Muscle layer of colon (tissue), 2 donors: ENCODE results near the gene SULF2.
"Not testable (repeated sequence)": the region's sequence is repeated elsewhere in the genome, so short reads cannot be mapped to it uniquely, and the experiment has no call there.

Source experiments
- H3K27ac ChIP-seq: one replicate; pipeline ENCODE4 v1.7.0; 2013; ENCODE audit warnings: low read depth, mild to moderate bottlenecking, low read length, moderate library complexity
- H3K27me3 ChIP-seq, 2 donors: one replicate each; pipeline ENCODE4 v1.7.0; 2013; ENCODE audit warnings: low read length in 2 of 2, mild to moderate bottlenecking in 2 of 2; ENCODE audit not compliant: insufficient read depth in 2 of 2, control insufficient read depth in 1 of 2
- H3K36me3 ChIP-seq: one replicate; pipeline ENCODE4 v1.7.0; 2013; ENCODE audit warnings: mild to moderate bottlenecking, low read length; ENCODE audit not compliant: insufficient read depth
- H3K4me1 ChIP-seq: one replicate; pipeline ENCODE4 v1.7.0; 2013; ENCODE audit warnings: mild to moderate bottlenecking, low read length; ENCODE audit not compliant: insufficient read depth
- H3K4me3 ChIP-seq, 2 donors: one replicate each; pipeline ENCODE4 v1.7.0; 2013; ENCODE audit warnings: low read length in 2 of 2, low read depth in 1 of 2, mild to moderate bottlenecking in 1 of 2, moderate library complexity in 1 of 2
- H3K9ac ChIP-seq: one replicate; pipeline ENCODE4 v1.7.0; 2013; ENCODE audit warnings: low read length
- H3K9me3 ChIP-seq: one replicate; pipeline ENCODE4 v1.7.0; 2013; ENCODE audit warnings: mild to moderate bottlenecking, low read length
- donor health status: abdominal sarcoma.
- donor health status: Adenocarcinoma of cecum.

The SULF2 gene

DNA sequence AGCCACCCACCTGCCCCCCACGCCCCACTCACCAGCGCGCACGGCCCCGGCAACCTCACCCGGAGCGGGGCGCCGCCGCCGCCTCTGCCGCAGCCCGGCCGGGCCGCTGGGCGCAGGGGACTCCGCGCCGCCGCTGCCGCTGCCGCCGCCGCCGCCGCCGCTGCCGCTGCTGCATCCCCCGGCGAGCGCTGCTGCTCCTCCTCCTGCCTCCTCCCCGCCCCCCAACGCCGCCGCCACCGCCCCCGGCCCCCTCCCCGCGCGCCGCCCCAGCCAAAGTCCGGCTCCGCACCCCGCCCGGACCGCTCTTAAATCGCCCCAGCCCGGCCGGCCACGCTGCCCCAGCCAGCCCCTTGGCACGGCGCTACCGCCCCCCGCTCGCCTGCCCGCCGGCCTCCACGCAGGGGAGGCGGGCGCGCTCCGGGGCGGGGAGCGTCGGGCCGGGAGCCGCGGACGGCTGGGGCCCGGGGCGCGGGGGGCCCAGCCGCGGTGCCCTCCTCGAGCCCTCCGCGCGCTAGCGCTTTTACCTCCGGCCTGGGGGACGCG, at the start of gene SULF2:
TSS of gene SULF2 (minus strand) at position 171 of the 543 bp plus-strand sequence. CDS start 28,118 bp downstream, outside the sequence.
- peaks cover 24% of the 10 kb centered on the region for H3K4me1 ChIP-seq
- peak within 1 kb of the TSS; percentile 83 for H3K27ac ChIP-seq

DNA sequence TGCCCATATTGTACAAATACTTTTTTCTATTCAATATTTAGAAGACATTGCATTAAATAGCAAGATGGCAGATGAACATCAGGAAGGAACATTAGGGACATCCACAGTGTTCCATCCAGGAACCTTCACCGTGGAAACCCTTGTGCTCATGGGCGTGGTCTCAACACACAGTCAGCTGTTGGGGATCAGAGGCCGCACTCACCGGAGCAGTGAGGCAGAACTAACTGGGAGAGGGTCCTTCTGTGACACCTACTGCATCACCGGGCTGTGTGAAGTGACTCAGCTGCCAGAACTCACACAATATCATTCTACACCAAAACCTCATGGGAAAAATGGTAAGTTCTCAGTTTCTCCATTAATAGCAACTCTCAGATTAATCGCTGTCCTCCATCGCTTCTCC, 46.4 kb upstream of the SULF2 start:
- H3K9me3 ChIP-seq, H3K9ac ChIP-seq, H3K4me1 ChIP-seq, H3K4me3 ChIP-seq, H3K27ac ChIP-seq, H3K27me3 ChIP-seq, H3K36me3 ChIP-seq: not testable (repeated sequence)

More for the DNA sequence above, at the start of gene SULF2:
- no peaks in the 10 kb centered on the region for H3K27me3 ChIP-seq
- H3K4me3 ChIP-seq = peak within 1 kb of the TSS; percentile 58 to 67
- H3K9ac ChIP-seq = peak within 1 kb of the TSS; percentile 35
- no peaks in the 10 kb centered on the region for H3K9me3 ChIP-seq
- no peaks in the 10 kb centered on the region for H3K36me3 ChIP-seq

DNA sequence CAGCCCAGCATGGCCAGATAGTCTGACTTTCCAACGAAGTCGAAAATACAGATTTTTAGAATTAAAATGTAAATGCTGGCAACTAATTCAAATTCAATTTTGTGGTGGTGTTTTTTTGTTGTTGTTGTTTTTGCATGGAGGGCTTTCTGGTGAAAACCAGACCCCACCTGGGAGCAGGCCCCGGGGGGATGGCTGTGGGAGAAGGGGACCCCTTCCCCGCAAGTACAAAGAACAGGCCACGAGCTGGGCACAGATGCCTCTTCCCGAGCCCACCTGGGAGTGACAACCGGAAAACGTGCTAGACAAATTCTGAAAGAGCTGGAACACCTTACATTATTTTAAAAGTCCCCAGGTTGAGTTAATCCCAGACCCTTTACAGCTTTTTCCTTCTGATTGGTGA, 41.4 kb upstream of the SULF2 start:
- not testable (repeated sequence) for H3K9me3 ChIP-seq, H3K27me3 ChIP-seq, H3K36me3 ChIP-seq, H3K4me1 ChIP-seq, H3K9ac ChIP-seq, H3K4me3 ChIP-seq, H3K27ac ChIP-seq

DNA sequence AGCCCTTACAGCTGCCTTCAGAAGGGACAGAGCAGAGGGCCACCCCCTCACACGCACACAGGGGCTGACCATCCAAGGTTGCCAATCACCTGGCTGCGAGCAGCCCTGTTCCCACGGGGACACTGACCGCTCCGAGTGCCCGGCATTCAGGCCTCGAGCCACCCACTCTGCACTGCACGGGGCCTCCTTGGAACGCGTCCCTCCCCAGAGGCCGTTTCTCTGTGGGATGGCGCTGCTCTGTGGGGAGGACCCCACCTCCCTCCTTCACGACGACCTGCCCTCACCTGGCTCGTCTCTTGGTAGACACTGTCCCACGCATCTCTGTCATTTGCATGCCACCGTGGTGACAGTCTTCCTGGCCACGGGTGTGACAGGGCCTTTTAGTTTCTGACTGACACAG, 40.7 kb upstream of the SULF2 start:
- H3K4me3 ChIP-seq, H3K9ac ChIP-seq, H3K27ac ChIP-seq, H3K27me3 ChIP-seq, H3K4me1 ChIP-seq, H3K36me3 ChIP-seq, H3K9me3 ChIP-seq: not testable (repeated sequence)

- H3K27ac ChIP-seq = no peak overlapping the region
- H3K4me1 ChIP-seq = no peaks in the 10 kb centered on the region
- no peaks in the 10 kb centered on the region for H3K36me3 ChIP-seq
- no peaks in the 10 kb centered on the region for H3K27me3 ChIP-seq
- no peaks in the 10 kb centered on the region for H3K9me3 ChIP-seq
- no peak overlapping the region for H3K9ac ChIP-seq
- H3K4me3 ChIP-seq = no peak overlapping the region
Observed at GRCh38 chr20:47825011-47825762, 39.9 kb upstream of the SULF2 start.

DNA sequence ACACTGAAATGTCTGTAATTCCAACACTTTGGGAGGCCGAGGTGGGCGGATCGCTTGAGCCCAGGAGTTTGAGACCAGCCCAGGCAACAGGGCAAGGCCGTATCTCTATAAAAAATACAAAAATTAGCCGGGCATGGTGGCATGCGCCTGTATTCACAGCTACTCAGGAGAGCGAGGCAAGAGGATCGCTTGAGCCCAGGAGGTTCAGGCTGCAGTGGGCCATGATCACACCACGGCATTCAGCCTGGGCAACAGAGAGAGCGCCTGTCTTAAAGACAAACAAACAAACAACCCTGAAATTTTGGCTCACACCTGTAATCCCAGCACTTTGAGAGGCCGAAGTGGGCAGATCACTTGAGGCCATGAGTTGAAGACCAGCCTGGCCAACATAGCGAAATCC, 38.7 kb upstream of the SULF2 start:
- H3K36me3 ChIP-seq, H3K4me3 ChIP-seq, H3K27ac ChIP-seq, H3K4me1 ChIP-seq, H3K9ac ChIP-seq, H3K9me3 ChIP-seq, H3K27me3 ChIP-seq: not testable (repeated sequence)

DNA sequence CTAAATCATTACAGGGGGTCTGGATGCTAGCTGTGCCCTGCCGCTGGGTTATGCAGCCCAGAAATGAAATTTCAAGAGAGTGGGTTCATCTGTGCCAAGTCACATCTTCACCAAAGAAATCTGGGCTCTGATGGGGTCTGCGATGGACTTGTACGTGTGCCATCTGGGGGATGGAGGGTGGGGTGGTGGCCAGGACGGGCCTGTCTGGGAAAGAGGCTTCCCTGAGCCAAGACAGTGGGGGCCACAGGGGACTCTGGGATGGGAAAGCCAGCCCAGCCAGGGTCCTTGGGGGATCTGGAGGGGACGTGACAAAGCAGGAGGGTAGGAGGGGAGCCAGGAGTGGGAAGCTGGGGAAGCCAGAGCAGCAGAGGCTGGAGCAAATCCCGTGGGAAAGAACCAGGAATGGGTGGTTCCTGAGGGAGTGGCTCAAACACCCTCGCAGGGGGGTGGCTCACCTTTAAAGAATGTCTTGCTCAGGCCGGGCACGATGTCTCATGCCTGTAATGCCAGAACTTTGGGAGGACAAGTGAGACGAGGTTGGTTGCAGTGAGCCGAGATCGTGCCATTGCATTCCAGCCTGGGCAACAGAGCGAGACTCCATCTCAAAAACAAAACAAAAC, 36.3 kb upstream of the SULF2 start:
- Histone ChIP-seq H3K9ac (no peak overlapping the region), H3K36me3 (no peaks in the 10 kb centered on the region)

DNA sequence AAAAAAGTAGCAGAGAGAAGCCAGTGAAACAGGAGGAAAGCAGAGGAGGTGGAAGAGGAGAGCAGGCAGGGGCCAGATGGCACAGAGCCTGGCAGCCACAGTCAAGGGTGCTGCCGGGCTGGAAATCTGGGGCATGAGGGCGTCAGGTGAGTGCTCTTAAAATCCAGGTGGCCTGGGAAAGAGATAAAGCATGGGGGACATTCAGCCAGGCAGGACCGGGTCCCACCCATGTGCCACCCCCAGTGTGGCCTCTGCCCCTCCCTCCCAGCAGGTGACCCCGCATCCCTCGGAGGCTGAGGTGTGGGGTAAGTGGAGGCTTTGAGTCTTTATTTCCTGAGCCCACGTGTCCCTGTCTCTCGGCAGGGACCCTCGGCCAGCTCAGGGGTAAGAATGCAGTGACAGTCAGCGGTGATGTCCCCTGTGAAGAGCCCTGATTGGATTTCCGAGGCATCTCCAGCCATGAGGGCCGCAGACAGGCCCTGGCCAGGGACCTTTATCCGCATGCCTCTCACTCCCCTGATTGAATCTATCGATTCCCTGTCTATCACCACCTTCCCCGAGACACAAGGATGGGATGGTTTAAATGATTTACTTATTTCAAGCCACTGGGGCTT, 33.8 kb upstream of the SULF2 start:
- H3K36me3 ChIP-seq = no peaks in the 10 kb centered on the region
- no peak overlapping the region for H3K4me3 ChIP-seq
- no peaks in the 10 kb centered on the region for H3K9me3 ChIP-seq
- H3K27me3 ChIP-seq = no peaks in the 10 kb centered on the region
- H3K4me1 ChIP-seq = no peaks in the 10 kb centered on the region
- no peak overlapping the region for H3K27ac ChIP-seq
- H3K9ac ChIP-seq = no peak overlapping the region

More for the DNA sequence above, 36.3 kb upstream of the SULF2 start:
- no peak overlapping the region for H3K4me3 ChIP-seq
- no peak overlapping the region for H3K27ac ChIP-seq
- no peaks in the 10 kb centered on the region for H3K9me3 ChIP-seq
- H3K27me3 ChIP-seq = no peaks in the 10 kb centered on the region
- no peaks in the 10 kb centered on the region for H3K4me1 ChIP-seq

DNA sequence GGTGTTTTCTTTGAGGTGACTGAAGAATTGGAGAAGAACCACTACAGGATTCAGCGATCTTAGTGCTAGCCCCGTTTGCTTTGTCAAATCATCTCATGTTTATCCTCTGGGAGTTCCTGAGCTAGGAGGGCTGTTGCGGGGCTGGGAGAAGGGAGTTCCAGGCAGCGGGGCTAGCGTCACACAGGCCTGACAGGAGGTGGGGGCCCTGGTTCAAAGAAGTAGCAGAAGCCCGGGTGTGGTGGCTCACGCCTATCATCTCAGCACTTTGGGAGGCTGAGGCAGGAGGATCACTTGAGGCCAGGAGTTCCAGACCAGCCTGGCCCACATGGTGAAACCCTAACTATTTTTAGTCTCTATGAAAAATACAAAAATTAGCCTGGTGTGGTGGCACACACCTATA, 33.2 kb upstream of the SULF2 start:
- Histone ChIP-seq H3K36me3 (no peaks in the 10 kb centered on the region), H3K4me1 (no peaks in the 10 kb centered on the region), H3K9ac (no peak overlapping the region), H3K27ac (no peak overlapping the region), H3K9me3 (no peaks in the 10 kb centered on the region), H3K27me3 (no peaks in the 10 kb centered on the region), H3K4me3 (no peak overlapping the region)

GRCh38 chr20:47818016-47818415, 32.7 kb upstream of the SULF2 start:
- H3K9me3 ChIP-seq = no peaks in the 10 kb centered on the region
- H3K4me1 ChIP-seq = no peaks in the 10 kb centered on the region
- no peaks in the 10 kb centered on the region for H3K36me3 ChIP-seq
- no peak overlapping the region for H3K27ac ChIP-seq
- no peaks in the 10 kb centered on the region for H3K27me3 ChIP-seq
- H3K4me3 ChIP-seq = no peak overlapping the region
- H3K9ac ChIP-seq = no peak overlapping the region

DNA sequence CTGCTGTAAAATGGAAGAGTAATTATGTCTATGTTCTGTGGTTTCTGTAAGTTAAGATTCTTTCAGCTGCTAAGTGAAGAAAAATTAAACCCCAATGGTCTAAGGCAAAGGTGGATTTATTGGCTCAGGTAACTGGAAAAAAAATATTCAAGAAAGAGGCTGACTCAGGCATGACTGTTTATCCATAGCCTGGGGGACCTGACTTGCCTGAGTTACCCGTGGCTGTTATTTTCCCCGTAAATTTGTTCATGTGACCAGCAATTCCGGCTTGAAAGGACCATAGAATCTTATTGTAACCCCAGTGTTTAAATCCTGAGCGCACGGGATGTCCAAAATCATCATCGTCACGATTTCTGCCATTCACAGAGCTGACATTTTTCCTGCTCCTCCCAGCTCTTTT, 32.3 kb upstream of the SULF2 start:
- no peaks in the 10 kb centered on the region for H3K36me3 ChIP-seq
- H3K27me3 ChIP-seq = no peaks in the 10 kb centered on the region
- H3K4me1 ChIP-seq = no peaks in the 10 kb centered on the region
- no peak overlapping the region for H3K27ac ChIP-seq
- H3K9ac ChIP-seq = no peak overlapping the region
- no peaks in the 10 kb centered on the region for H3K9me3 ChIP-seq
- H3K4me3 ChIP-seq = no peak overlapping the region
